Astrocyte of the cerebellum (primary cell): ENCODE data around the gene MYG1.

Experiments used
- DNase-seq: peaks from one replicate; pipeline ENCODE4 v3.0.0-alpha.2; 2011; ENCODE audit warnings: low read depth
- H3K4me3 ChIP-seq: 2 replicates; pipeline ENCODE4 v1.5.1; 2011; ENCODE audit warnings: mild to moderate bottlenecking, low read depth, low read length, moderate library complexity
- in situ Hi-C: cut with HindIII; loops from 2 replicates; pipeline ENCODE4 v1.10.0; 2017; ENCODE audit warnings: low sequenced_read_pairs
- TF ChIP-seq, protein P1 (sequence below): IDR thresholded peaks from 2 replicates; pipeline ENCODE4 v1.5.1; 2012; ENCODE audit warnings: low read length, low read depth, moderate library complexity, mild to moderate bottlenecking; ENCODE audit errors: missing control alignments

Gene MYG1

DNA sequence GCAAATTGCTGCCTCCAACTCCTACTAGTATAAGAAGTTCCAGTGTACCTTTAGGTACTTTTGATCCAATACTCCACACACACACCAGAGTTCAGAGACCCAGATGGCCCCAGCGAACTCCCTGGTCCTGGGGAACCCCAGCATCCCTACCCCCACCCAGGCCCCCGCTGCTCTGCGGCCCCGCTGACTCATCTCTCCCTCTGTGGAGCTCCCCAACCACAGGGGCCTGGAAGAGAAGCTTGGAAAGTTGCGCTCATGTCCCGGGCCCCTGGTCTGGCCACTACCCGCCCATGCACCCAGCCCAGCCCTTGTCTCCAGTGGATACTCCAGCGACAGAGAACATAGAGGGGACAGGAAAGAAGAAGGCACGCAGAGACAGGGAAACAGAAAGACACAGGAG lies 40.9 kb downstream of the MYG1 start:
- in situ Hi-C loops = no loop called here
- no peak for DNase-seq
- H3K4me3 ChIP-seq = no peak overlapping the region
- TF ChIP-seq, protein P1, sequence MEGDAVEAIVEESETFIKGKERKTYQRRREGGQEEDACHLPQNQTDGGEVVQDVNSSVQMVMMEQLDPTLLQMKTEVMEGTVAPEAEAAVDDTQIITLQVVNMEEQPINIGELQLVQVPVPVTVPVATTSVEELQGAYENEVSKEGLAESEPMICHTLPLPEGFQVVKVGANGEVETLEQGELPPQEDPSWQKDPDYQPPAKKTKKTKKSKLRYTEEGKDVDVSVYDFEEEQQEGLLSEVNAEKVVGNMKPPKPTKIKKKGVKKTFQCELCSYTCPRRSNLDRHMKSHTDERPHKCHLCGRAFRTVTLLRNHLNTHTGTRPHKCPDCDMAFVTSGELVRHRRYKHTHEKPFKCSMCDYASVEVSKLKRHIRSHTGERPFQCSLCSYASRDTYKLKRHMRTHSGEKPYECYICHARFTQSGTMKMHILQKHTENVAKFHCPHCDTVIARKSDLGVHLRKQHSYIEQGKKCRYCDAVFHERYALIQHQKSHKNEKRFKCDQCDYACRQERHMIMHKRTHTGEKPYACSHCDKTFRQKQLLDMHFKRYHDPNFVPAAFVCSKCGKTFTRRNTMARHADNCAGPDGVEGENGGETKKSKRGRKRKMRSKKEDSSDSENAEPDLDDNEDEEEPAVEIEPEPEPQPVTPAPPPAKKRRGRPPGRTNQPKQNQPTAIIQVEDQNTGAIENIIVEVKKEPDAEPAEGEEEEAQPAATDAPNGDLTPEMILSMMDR = no peak

DNA sequence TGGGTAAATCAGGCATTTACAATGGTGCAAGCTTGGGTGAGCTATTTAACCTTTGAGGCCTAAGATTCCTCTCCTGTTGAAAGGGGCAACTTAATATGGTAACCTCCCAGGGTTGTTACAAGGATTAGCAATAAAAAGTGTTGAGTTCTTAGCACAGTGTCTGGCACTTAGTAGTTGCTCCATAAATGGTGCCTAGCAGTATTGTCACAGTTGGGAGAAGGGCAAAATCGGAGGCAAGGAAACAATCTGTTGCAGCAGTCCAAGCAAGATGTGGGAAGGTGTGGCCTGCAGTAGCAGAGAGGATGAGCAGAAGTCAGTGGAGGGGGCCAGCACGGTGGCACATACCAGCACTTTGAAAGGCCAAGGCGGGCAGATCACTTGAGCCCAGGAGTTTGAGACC lies 44.0 kb downstream of the MYG1 start:
- DNase-seq = no peak
- TF ChIP-seq, protein P1 = no peak
- H3K4me3 ChIP-seq = no peak overlapping the region
- in situ Hi-C loops = no loop called here

DNA sequence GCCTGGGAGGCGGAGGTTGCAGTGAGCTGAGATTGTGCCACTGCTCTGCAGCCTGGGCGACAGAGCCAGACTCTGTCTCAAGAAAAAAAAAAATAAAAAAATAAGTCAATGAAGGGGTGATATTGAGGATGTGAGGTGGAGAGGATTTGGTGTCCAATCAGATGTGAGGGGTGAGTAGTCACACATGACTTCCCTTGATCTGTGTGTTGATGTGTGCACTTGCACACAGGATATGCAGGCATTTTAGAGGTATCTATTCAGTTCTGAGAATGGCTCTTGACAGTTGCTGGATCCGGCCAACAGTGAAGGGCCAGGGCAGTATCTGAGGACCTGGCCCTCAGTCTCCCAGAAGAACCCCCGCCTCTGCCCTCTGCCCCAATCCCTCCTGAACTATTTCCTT lies 44.5 kb downstream of the MYG1 start:
- in situ Hi-C loops = no loop called here

DNA sequence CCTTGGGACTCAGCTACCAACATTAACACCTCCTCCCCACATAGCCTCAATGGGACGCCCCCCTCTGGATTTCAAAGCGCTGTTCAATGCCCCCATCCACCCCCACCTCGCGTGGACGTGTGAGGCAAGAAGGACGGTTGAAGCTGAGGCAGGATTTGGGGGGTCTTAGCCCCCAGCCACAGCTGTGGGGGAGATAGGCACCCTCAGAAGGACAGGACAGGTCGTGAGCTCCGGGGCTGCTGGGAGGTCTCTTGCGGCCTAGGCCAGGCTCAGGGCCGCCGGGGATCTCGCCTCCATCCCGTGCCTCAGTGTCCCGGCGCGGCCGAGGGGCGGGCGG lies 45.0 kb downstream of the MYG1 start:
- TF ChIP-seq, protein P1 = no peak
- in situ Hi-C loops = no loop called here
- no peak overlapping the region for H3K4me3 ChIP-seq
- no peak for DNase-seq

More for the DNA sequence above, 44.5 kb downstream of the MYG1 start:
- no peak for DNase-seq
- no peak overlapping the region for H3K4me3 ChIP-seq
- TF ChIP-seq, protein P1 = no peak

DNA sequence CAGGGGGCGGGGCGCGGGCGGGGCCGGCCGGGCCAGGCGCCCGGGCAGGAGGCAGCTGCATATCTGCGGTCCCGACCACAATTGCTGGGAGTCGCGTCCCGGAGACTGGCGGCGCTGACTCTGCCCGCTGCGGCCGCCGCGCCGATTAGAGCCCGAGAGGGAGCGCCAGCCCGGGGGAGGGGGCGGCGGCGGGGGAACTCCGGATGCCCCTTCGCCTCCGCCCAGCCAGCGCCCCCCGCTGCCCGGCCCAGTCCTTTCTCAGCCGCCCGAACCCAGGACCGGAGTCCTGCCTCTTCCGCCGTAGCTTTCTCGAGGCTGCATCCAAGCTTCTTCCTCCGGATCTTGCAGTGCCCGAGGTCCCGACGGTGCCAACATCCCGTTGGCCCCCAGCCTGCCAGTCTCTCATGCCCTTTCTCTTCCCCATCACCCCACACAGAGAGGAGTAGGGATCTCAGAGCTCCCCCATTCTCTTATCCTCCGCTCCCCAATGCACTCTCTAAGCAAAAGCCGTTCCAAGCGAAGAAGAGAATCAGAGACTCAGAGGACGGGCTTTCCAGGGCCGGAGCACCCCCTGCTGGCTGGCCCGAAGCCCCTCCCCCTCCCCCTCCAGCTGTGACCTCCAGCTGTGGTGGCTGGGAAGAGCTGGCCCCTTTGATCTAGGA lies 45.5 kb downstream of the MYG1 start:
- in situ Hi-C loops = loop anchor here (5.0 kb wide), 1 partner anchor 77 kb away; the partner anchor contains the start of gene AMHR2

DNA sequence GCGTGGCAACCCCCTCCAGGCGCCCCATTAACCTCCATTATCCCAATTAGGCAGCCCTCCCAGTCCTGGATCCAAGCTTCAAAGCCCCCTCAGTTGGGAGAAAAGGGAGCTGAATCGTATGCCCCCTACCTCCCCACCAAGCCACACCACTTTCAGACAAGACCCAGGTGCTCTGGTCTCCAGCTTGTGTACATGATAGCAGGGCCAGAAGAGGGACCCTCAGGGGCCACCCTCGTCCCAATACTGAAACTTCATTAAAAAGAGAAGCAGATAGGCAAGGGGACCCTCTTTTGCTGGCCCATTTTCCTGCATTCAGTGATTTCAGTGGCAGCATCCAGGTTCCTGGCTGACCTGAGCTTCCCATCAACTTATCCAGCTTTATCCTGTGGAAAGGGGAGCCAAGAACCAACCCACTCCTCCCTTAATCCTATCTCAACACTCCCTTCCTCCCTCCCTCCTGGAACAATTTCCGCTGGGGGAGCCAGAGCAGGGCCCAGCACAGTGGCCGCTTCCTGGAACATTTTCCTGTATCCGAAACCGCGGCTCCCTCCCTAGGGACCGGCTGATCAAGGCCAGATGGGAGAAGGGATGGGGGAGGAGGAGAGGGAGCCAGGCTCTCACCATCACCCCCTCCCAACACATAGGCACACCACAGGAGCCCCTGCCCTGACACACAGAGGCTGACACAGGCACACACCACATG lies 46.1 kb downstream of the MYG1 start:
- H3K4me3 ChIP-seq = peak overlapping the region; percentile 38
- TF ChIP-seq, protein P1 = no peak
- no peak for DNase-seq
- in situ Hi-C loops = loop anchor here (5.0 kb wide), 1 partner anchor 77 kb away; the partner anchor contains the start of gene AMHR2

More for the DNA sequence above, 45.5 kb downstream of the MYG1 start:
- peak overlapping the region; percentile 38 for H3K4me3 ChIP-seq
- DNase-seq = peak; percentile 44
- TF ChIP-seq, protein P1 = peak; percentile 28
